Gastrocnemius medialis (tissue), 4 donors: ENCODE data around the gene AMPD2.

Source experiments
- POLR2A ChIP-seq, 2 donors: fragments of 450-650 bp; IDR thresholded peaks; one replicate each; pipeline ENCODE4 v1.6.1; 2017; ENCODE audit warnings: antibody characterized with exemption in 2 of 2, mild to moderate bottlenecking in 2 of 2, moderate library complexity in 2 of 2
- TF ChIP-seq, protein P1 (sequence below), 5 experiments: fragments of 450-650 bp in 3 of 5; fragments of 200-600 bp in 2 of 5; sonication (generic) in 2 of 5; IDR thresholded peaks in 4 of 5; conservative IDR thresholded peaks in 1 of 5; 1 replicate in 4 of 5; 2 replicates in 1 of 5; pipeline ENCODE4 v1.5.1; 2016 to 2019; ENCODE audit warnings: antibody characterized with exemption in 5 of 5, mild to moderate bottlenecking in 3 of 5, moderate library complexity in 3 of 5

DNA sequence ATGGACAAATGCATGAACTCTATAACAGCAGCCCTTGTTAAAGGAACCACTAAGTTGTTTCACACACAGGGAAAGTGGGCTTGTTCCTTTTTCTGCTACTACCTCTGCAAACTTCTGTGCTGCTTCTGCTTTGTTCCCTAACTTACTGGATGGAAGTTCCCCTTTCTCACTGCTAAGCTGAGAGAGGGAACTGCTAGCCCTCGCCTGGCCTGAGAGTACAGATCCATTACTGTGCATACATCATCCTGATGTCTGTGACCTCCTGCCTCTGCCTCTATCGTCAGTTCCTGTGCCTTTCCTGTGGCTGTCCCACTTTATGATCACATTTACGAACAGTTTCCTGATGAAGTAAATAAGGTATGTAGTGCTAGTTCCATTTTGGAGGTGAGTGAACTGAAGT lies 3.8 kb upstream of the AMPD2 start:
- TF ChIP-seq, protein P1, sequence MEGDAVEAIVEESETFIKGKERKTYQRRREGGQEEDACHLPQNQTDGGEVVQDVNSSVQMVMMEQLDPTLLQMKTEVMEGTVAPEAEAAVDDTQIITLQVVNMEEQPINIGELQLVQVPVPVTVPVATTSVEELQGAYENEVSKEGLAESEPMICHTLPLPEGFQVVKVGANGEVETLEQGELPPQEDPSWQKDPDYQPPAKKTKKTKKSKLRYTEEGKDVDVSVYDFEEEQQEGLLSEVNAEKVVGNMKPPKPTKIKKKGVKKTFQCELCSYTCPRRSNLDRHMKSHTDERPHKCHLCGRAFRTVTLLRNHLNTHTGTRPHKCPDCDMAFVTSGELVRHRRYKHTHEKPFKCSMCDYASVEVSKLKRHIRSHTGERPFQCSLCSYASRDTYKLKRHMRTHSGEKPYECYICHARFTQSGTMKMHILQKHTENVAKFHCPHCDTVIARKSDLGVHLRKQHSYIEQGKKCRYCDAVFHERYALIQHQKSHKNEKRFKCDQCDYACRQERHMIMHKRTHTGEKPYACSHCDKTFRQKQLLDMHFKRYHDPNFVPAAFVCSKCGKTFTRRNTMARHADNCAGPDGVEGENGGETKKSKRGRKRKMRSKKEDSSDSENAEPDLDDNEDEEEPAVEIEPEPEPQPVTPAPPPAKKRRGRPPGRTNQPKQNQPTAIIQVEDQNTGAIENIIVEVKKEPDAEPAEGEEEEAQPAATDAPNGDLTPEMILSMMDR (IDR thresholded peaks at IDR 0.05 in 4 of 5, conservative IDR thresholded peaks at IDR 0.05 in 1 of 5): no peak
- no peak for TF ChIP-seq POLR2A (IDR thresholded peaks at IDR 0.05)
